Astrocyte of the spinal cord (primary cell): Measurements from ENCODE around the gene SDHD.
"Not testable (repeated sequence)": the region's sequence is repeated elsewhere in the genome, so short reads cannot be mapped to it uniquely, and the experiment has no call there.

ENCODE experiments used
- DNase-seq: peaks from one replicate; pipeline ENCODE4 v3.0.0; 2011; ENCODE audit warnings: low read depth, low spot score
- H3K4me3 ChIP-seq: 2 replicates; pipeline ENCODE4 v1.5.1; 2011; ENCODE audit warnings: low read depth, mild to moderate bottlenecking, low read length, moderate library complexity
- CTCF ChIP-seq: IDR thresholded peaks from 2 replicates; pipeline ENCODE4 v1.5.1; 2012; ENCODE audit warnings: low read depth, mild to moderate bottlenecking, low read length, inconsistent platforms
- in situ Hi-C: cut with HindIII; loops from 2 replicates; pipeline ENCODE4 v1.10.0; 2017; ENCODE audit warnings: low sequenced_read_pairs

Gene SDHD

GRCh38 chr11:112073941-112074811 lies 12.5 kb upstream of the SDHD start, which contains the start of the genes NKAPD1 and PIH1D2:
TSS of gene NKAPD1 (plus strand) at chr11:112074299. CDS start at chr11:112075575, 1,276 bp downstream.
TSS of gene PIH1D2 (minus strand) at chr11:112074017. CDS start at chr11:112073174, 843 bp downstream.
- peak within 1 kb of the TSS; percentile 91 for H3K4me3 ChIP-seq
- no peak for TF ChIP-seq CTCF
- DNase-seq = peak; percentile 92
- in situ Hi-C loops = no loop called here

GRCh38 chr11:112082729-112083128 lies 3.9 kb upstream of the SDHD start:
- no peak overlapping the region for H3K4me3 ChIP-seq
- in situ Hi-C loops = no loop called here
- no peak for TF ChIP-seq CTCF
- DNase-seq = peak; percentile 44

- peak overlapping the region; percentile 99 for H3K4me3 ChIP-seq
- in situ Hi-C loops = no loop called here
- peak; percentile 36 for DNase-seq
- TF ChIP-seq CTCF = no peak
Measured at GRCh38 chr11:112085822-112086421, 751 bp upstream of the SDHD start.

GRCh38 chr11:112087212-112087611 lies 539 bp downstream of the SDHD start:
- peak overlapping the region; percentile 99 for H3K4me3 ChIP-seq
- TF ChIP-seq CTCF = no peak
- DNase-seq = no peak
- in situ Hi-C loops = no loop called here

GRCh38 chr11:112095302-112095701 lies 8.6 kb downstream of the SDHD start:
- H3K4me3 ChIP-seq, in situ Hi-C loops, DNase-seq: not testable (repeated sequence)

GRCh38 chr11:112096194-112096593 lies 9.5 kb downstream of the SDHD start:
- H3K4me3 ChIP-seq = no peak overlapping the region
- TF ChIP-seq CTCF = no peak
- in situ Hi-C loops = no loop called here

More at GRCh38 chr11:112096194-112096593, 9.5 kb downstream of the SDHD start:
- DNase-seq = no peak
